ENCODE data around the gene MPPED2.

GRCh38 chr11:30404136-30404535 lies 182.0 kb downstream of the MPPED2 start:
- TF ChIP-seq CTCF (IDR thresholded peaks at IDR 0.05; ENCODE audit: low read length), result no peak
- TF ChIP-seq EZH2 (optimal IDR thresholded peaks at IDR 0.05; ENCODE audit: low read depth, low read length), result no peak
